Body of pancreas (tissue), 4 donors: ENCODE data around the gene RFX4.

ENCODE experiments used
- CTCF ChIP-seq, 7 experiments: fragments of 450-650 bp in 4 of 7; fragments of 200-600 bp in 3 of 7; sonication (generic) in 3 of 7; IDR thresholded peaks; one replicate each; pipeline ENCODE4 v1.5.1; 2016 to 2019; ENCODE audit warnings: antibody characterized with exemption in 7 of 7
- POLR2A ChIP-seq, 3 donors: fragments of 450-650 bp; IDR thresholded peaks; one replicate each; pipeline ENCODE4 v1.6.1; 2016; ENCODE audit warnings: antibody characterized with exemption in 3 of 3, mild to moderate bottlenecking in 2 of 3

- TF ChIP-seq CTCF (IDR thresholded peaks at IDR 0.05), result no peak
- TF ChIP-seq POLR2A (IDR thresholded peaks at IDR 0.05), result no peak
Observed at GRCh38 chr12:106564678-106565329, 18.0 kb upstream of the RFX4 start.
